Subcutaneous adipose tissue (tissue), 4 donors: ENCODE results near the gene TRIM6. TPM values are rescaled to one million over a fixed set of nuclear protein-coding genes. Genes with fewer than 3 reads are reported as not detected.

Source experiments
- total RNA-seq, 4 donors: library from RNA; depleted of rRNA; stranded (reverse); fragments of >200 nt; gene quantifications; one replicate each; pipeline ENCODE4 v1.1.0, GENCODE V29; 2016
- TF ChIP-seq, protein P1 (sequence below): fragments of 450-650 bp; IDR thresholded peaks from one replicate; pipeline ENCODE4 v1.5.1; 2016; ENCODE audit warnings: low read depth, mild to moderate bottlenecking, control low read depth, antibody characterized with exemption, moderate library complexity

Gene TRIM6
- total RNA-seq, 4 donors from 2014 or later: 1.6 to 9.2 (median 3.4) TPM

GRCh38 chr11:5557751-5558150 is 38.7 kb upstream of the TRIM6 start:
- TF ChIP-seq, protein P1, sequence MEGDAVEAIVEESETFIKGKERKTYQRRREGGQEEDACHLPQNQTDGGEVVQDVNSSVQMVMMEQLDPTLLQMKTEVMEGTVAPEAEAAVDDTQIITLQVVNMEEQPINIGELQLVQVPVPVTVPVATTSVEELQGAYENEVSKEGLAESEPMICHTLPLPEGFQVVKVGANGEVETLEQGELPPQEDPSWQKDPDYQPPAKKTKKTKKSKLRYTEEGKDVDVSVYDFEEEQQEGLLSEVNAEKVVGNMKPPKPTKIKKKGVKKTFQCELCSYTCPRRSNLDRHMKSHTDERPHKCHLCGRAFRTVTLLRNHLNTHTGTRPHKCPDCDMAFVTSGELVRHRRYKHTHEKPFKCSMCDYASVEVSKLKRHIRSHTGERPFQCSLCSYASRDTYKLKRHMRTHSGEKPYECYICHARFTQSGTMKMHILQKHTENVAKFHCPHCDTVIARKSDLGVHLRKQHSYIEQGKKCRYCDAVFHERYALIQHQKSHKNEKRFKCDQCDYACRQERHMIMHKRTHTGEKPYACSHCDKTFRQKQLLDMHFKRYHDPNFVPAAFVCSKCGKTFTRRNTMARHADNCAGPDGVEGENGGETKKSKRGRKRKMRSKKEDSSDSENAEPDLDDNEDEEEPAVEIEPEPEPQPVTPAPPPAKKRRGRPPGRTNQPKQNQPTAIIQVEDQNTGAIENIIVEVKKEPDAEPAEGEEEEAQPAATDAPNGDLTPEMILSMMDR: no peak

GRCh38 chr11:5564259-5565019 is 32.0 kb upstream of the TRIM6 start:
- TF ChIP-seq, protein P1: no peak

- TF ChIP-seq, protein P1: no peak
These were observed 21.8 kb upstream of the TRIM6 start for GRCh38 chr11:5574654-5575053.

- TF ChIP-seq, protein P1: no peak
These were observed 21.3 kb upstream of the TRIM6 start for GRCh38 chr11:5575152-5575551.

GRCh38 chr11:5577101-5577500 is 19.3 kb upstream of the TRIM6 start:
- TF ChIP-seq, protein P1: no peak

DNA sequence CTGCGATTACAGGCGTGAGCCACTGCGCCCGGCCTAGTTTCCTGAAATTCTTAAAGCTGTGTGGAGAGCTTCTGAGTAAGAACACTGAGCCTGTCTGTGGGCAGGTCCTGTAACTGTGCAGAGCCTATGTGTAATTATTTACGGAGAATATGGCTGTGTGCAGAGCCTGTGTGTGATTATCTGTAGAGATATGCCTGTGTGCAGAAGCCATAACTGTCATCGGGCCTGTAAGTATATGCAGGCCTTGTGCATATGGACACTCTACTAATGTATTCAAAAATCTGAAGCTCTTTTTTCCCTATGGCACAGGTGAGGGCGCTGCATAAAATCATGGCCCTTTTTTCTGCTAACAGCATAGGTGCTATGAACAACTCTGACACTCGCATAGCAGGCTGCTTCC is 15.9 kb upstream of the TRIM6 start, which contains the start of gene OR52B6:
Gene OR52B6 (plus strand): TSS at position 301 of the 400 bp plus-strand sequence. CDS start 0 bp downstream, at position 301.
- TF ChIP-seq, protein P1: no peak

DNA sequence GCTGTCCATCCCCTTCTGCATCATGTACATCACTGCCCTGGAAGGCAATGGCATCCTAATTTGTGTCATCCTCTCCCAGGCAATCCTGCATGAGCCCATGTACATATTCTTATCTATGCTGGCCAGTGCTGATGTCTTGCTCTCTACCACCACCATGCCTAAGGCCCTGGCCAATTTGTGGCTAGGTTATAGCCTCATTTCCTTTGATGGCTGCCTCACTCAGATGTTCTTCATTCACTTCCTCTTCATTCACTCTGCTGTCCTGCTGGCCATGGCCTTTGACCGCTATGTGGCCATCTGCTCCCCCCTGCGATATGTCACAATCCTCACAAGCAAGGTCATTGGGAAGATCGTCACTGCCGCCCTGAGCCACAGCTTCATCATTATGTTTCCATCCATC is 15.4 kb upstream of the TRIM6 start:
- TF ChIP-seq, protein P1: no peak
